GM19099 (cell line): ENCODE measurements around the gene MAST2.

Source experiments
- POLR2A ChIP-seq: IDR thresholded peaks from 3 replicates; pipeline ENCODE4 v1.6.1; 2011; ENCODE audit warnings: low read depth; ENCODE audit not compliant: insufficient read length; ENCODE audit errors: extremely low read depth

Gene MAST2

GRCh38 chr1:45982359-45982758 is 178.9 kb downstream of the MAST2 start:
- no peak for TF ChIP-seq POLR2A

GRCh38 chr1:45983967-45984366 is 180.6 kb downstream of the MAST2 start:
- no peak for TF ChIP-seq POLR2A

DNA sequence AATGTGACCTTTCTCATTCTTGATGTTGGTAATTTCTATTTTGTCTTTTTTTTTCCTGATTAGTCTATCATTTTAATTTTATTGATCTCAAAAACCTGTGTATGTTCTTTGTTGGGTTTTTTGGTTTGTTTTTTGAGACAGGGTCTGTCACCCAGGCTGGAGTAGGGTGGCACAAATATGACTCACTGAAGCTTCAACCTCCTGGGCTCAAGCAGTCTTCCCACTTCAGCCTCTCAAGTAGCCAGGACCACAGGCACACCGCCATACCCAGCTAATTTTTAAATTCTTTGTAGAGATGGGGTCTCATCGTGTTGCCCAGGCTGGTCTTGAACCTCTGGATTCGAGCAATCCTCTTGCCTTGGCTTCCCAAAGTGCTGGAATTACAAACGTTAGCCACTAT is 183.8 kb downstream of the MAST2 start:
- TF ChIP-seq POLR2A: no peak

GRCh38 chr1:45989249-45989648 is 185.8 kb downstream of the MAST2 start:
- TF ChIP-seq POLR2A: no peak

- no peak for TF ChIP-seq POLR2A
These were observed 191.0 kb downstream of the MAST2 start for GRCh38 chr1:45994423-45994822.

- TF ChIP-seq POLR2A: no peak
These were observed 191.9 kb downstream of the MAST2 start for GRCh38 chr1:45995298-45995697.

- TF ChIP-seq POLR2A: no peak
These were observed 194.7 kb downstream of the MAST2 start for GRCh38 chr1:45998020-45998617.

DNA sequence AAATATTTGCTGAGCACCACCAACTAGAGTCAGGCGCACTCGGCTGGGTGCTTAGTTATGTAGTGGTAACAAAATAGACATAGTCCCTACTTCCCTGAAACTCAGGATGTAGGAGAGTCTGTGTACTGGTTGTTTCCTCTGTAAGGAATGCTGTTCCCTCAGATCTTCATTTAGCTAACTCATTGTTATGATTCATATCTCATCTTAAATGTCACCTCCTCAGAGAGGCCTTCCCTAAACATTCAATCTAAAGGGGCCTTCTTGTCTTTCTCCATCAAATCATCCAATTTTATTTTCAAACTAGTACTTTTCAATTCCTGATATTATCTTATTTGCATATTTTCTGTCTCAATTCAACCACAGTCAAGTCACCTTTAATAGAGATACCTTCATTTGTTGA is 196.1 kb downstream of the MAST2 start:
- no peak for TF ChIP-seq POLR2A

- no peak for TF ChIP-seq POLR2A
These were observed 197.8 kb downstream of the MAST2 start for GRCh38 chr1:46001081-46001785.

DNA sequence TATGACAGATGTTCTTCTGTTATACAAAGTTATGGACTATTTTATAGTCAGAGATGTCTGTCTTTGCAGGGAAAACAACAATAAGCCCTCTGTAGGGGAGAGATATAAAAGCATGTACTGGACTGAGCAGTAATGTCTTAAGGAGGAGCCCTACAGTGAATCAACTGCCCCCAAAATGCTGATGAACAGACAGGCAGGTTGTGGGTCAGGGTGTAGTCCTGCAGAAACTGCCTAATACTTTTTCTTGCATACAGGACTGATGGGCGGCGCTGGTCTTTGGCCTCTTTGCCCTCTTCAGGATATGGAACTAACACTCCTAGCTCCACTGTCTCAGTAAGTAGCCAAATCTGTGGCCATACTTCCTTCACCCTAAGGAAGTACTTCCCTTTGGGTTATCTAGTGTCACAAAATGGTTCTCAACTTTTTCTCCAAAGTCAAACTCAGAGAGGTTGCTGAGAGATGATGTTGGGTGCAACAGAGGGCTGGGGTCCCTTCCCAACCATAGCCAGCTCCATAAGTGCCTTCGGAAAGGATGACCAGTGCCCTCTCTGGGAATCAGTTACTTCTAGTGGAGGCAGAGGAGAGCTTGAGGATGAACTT is 199.2 kb downstream of the MAST2 start:
- no peak for TF ChIP-seq POLR2A

GRCh38 chr1:46003315-46003714 is 199.9 kb downstream of the MAST2 start:
- TF ChIP-seq POLR2A: no peak

DNA sequence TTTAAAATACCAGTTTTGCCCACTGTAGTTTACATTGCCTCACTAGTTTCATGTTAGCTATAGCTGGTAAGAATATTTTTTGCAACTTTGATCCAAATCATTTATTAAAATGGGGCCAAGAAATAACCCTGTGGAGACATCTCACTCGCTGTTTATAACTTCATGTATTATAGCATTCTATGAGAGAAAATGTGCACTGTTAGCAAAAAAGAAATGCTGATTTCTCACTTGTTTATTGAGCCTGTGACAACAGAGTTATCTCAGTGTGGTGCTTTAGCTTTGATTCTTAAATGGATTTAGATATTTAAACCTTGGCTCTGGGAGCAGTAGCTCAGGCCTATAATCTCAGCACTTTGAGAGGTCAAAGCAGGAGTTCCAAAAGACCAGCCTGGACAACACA is 201.1 kb downstream of the MAST2 start:
- TF ChIP-seq POLR2A: no peak

- no peak for TF ChIP-seq POLR2A
These were observed 202.2 kb downstream of the MAST2 start for GRCh38 chr1:46005594-46005993.

DNA sequence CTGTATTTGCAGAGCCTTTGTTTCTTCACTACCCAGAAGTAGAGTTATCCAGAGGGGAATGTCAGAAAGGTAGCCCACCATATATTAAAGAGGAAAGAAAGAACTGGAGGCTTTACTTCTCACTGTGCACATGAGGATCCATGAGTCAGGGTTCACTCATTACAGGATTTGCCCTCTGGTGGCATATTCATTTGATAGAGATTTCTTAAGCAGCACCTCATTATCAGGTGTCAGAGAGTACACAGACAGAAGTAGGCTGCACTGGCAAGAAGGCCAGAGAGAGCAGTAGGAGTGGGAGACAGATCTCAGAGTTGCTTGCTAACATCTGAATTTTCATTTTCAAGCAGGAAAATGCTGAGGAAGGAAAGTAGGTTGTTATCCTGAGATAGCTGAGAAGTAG is 205.2 kb downstream of the MAST2 start:
- no peak for TF ChIP-seq POLR2A

DNA sequence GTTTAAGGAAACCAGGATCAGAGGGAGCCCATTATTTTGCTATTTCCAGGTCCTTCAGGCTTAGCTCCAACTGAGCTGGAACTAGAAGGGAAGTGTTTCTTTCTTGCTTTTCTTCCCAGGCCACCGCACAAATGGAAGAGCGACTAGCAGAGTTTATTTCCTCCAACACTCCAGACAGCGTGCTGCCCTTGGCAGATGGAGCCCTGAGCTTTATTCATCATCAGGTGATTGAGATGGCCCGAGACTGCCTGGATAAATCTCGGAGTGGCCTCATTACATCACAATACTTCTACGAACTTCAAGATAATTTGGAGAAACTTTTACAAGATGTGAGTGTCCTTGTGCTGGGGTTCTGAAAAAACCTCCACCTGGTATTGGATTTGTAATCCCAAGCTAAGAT is 207.2 kb downstream of the MAST2 start:
- no peak for TF ChIP-seq POLR2A

DNA sequence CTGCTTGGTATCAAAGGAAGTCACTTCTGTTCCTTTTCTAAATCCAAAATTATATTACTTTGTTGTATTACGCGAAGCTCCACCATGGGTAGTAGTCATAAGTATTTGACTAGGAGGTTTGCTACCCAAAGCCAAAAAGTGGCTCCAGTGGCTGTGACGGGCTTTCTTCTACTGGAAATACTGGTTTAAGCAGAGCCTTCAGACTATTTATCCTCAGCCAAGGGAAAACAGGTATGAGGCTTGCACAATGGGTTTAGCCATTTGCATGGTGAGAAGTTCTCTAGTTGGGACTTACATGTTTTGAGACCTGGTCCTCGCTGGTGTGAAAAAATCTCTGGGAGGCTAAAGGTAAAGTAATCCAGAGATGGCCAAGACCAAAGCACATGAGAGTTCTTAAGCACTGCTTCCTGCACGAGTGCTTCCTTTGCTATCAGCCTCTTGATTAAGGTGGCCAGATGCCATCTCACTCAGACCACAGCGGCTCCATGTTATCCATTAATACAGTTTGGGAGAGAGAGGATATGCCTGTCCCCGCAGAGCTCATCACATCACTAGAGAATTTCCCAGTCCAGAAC is 207.8 kb downstream of the MAST2 start:
- TF ChIP-seq POLR2A: no peak
